Endothelial cell of hepatic sinusoid (primary cell): Measurements from ENCODE around the gene POLR2H.

ENCODE experiments used
- in situ Hi-C: cut with HindIII; loops from 2 replicates; pipeline ENCODE4 v1.10.0; 2017; ENCODE audit warnings: low sequenced_read_pairs

POLR2H gene

GRCh38 chr3:184351511-184352148 is 9.9 kb upstream of the POLR2H start:
- in situ Hi-C loops = no loop called here

- in situ Hi-C loops = no loop called here
Observed at GRCh38 chr3:184352149-184352785, 9.2 kb upstream of the POLR2H start.

GRCh38 chr3:184352897-184353545 is 8.5 kb upstream of the POLR2H start:
- in situ Hi-C loops = no loop called here

GRCh38 chr3:184353546-184353941 is 8.0 kb upstream of the POLR2H start:
- in situ Hi-C loops = no loop called here

- in situ Hi-C loops = no loop called here
Observed at GRCh38 chr3:184354121-184354728, 7.3 kb upstream of the POLR2H start.

GRCh38 chr3:184354754-184355153 is 6.8 kb upstream of the POLR2H start:
- in situ Hi-C loops = no loop called here

- in situ Hi-C loops = no loop called here
Observed at GRCh38 chr3:184355261-184356040, 6.1 kb upstream of the POLR2H start.

GRCh38 chr3:184357248-184358123 is 4.0 kb upstream of the POLR2H start:
- in situ Hi-C loops = no loop called here

- in situ Hi-C loops = no loop called here
Observed at GRCh38 chr3:184358124-184358767, 3.3 kb upstream of the POLR2H start.

- in situ Hi-C loops = no loop called here
Observed at GRCh38 chr3:184358921-184359350, 2.6 kb upstream of the POLR2H start.

GRCh38 chr3:184359610-184360009 is 1.9 kb upstream of the POLR2H start:
- in situ Hi-C loops = no loop called here

GRCh38 chr3:184360070-184360928 is 1.2 kb upstream of the POLR2H start:
- in situ Hi-C loops = no loop called here

GRCh38 chr3:184360929-184361531 is 480 bp upstream of the POLR2H start:
- in situ Hi-C loops = no loop called here

GRCh38 chr3:184361932-184362667 is 590 bp downstream of the POLR2H start:
- in situ Hi-C loops = no loop called here

- in situ Hi-C loops = no loop called here
Observed at GRCh38 chr3:184362668-184363546, 1.4 kb downstream of the POLR2H start.

- in situ Hi-C loops = no loop called here
Observed at GRCh38 chr3:184366619-184367289, 5.2 kb downstream of the POLR2H start.
